Measurements from ENCODE around the gene SGPP2. TPM values are rescaled to one million over a fixed set of nuclear protein-coding genes. Genes with fewer than 3 reads are reported as not detected.

Gene SGPP2
- total RNA-seq, 1 donor from 2014 or later, result not detected

DNA sequence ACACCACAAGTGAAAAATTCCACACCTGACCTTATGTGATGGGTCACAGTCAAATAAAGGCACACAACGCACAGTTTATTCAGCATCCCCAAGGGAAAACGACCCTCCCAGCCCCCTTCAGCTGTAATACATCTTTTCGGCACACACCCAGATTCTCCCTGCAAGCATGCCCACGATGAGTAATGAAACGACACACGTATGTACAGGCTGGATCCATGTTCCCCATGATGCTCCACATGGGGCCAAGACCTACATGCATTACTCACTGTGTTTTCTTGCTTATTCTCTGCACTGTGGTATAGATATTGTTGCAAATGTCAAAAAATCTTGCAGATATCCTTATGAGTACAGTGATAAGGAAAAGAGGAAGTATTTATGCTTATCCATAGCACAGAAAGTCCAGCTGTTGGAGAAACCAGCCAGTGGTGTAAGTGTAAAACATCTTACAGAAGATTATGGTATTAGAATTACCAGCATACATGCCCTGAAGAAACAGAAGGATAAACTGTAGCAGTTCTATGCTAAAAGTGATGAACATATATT, 32.5 kb upstream of the SGPP2 start:
- H3K36me3 Mint-ChIP-seq (ENCODE audit: low read depth), result no peaks in the 10 kb centered on the region
- peaks cover 3% of the 10 kb centered on the region for H3K9me3 Mint-ChIP-seq
- DNase-seq (ENCODE audit: low read depth, low spot score), result no peak
- peaks cover 13% of the 10 kb centered on the region for H3K27me3 Mint-ChIP-seq (ENCODE audit: low read depth)
- no peaks in the 10 kb centered on the region for H3K4me1 Mint-ChIP-seq
- no peak overlapping the region for H3K27ac Mint-ChIP-seq (ENCODE audit: unreplicated experiment)
- TF ChIP-seq, protein P1, sequence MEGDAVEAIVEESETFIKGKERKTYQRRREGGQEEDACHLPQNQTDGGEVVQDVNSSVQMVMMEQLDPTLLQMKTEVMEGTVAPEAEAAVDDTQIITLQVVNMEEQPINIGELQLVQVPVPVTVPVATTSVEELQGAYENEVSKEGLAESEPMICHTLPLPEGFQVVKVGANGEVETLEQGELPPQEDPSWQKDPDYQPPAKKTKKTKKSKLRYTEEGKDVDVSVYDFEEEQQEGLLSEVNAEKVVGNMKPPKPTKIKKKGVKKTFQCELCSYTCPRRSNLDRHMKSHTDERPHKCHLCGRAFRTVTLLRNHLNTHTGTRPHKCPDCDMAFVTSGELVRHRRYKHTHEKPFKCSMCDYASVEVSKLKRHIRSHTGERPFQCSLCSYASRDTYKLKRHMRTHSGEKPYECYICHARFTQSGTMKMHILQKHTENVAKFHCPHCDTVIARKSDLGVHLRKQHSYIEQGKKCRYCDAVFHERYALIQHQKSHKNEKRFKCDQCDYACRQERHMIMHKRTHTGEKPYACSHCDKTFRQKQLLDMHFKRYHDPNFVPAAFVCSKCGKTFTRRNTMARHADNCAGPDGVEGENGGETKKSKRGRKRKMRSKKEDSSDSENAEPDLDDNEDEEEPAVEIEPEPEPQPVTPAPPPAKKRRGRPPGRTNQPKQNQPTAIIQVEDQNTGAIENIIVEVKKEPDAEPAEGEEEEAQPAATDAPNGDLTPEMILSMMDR (conservative IDR thresholded peaks at IDR 0.05), result no peak
- no peak overlapping the region for H3K4me3 Mint-ChIP-seq

DNA sequence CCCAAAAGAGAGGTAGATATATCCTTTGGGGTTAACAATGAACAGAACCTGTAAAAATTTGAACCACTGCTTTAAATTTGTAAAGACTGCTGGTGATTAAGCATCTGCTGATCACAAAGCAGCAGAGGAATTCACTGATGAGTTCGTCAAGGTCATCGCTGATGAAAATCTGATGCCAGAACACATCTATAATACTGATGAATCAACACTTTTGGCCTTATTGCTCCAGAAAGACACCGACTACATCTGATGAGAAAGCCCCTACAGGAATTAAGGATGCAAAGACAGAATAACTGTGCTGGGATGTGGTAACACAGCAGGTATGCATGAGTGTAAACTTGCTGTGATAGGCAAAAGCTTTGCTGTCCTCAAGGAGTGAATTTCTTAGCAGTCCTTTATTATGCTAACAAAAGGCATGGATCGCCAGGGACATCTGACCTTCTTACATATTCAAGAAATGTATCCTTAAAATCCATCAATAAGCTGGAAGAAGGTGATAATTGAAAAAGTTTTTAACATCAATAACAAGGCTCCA, 30.5 kb upstream of the SGPP2 start:
- Mint-ChIP-seq H3K9me3 (peaks cover 5% of the 10 kb centered on the region), H3K27me3 (ENCODE audit: low read depth) (peaks cover under 1% of the 10 kb centered on the region), H3K27ac (ENCODE audit: unreplicated experiment) (no peak overlapping the region), H3K36me3 (ENCODE audit: low read depth) (no peaks in the 10 kb centered on the region), H3K4me3 (no peak overlapping the region), H3K4me1 (no peaks in the 10 kb centered on the region)
- DNase-seq (ENCODE audit: low read depth, low spot score), result no peak
- TF ChIP-seq, protein P1 (conservative IDR thresholded peaks at IDR 0.05), result no peak

- Mint-ChIP-seq H3K4me3 (no peak overlapping the region), H3K36me3 (ENCODE audit: low read depth) (no peaks in the 10 kb centered on the region), H3K4me1 (no peaks in the 10 kb centered on the region), H3K27ac (ENCODE audit: unreplicated experiment) (no peak overlapping the region), H3K9me3 (peaks cover 5% of the 10 kb centered on the region), H3K27me3 (ENCODE audit: low read depth) (no peaks in the 10 kb centered on the region)
- DNase-seq (ENCODE audit: low read depth, low spot score), result no peak
- TF ChIP-seq, protein P1 (conservative IDR thresholded peaks at IDR 0.05), result no peak
Observed at GRCh38 chr2:222398446-222398885, 25.9 kb upstream of the SGPP2 start.

- H3K27me3 Mint-ChIP-seq (ENCODE audit: low read depth), result no peaks in the 10 kb centered on the region
- H3K4me3 Mint-ChIP-seq, result no peak overlapping the region
- no peaks in the 10 kb centered on the region for H3K36me3 Mint-ChIP-seq (ENCODE audit: low read depth)
- DNase-seq (ENCODE audit: low read depth, low spot score), result no peak
- TF ChIP-seq, protein P1 (conservative IDR thresholded peaks at IDR 0.05), result no peak
- H3K4me1 Mint-ChIP-seq, result no peaks in the 10 kb centered on the region
- peaks cover 5% of the 10 kb centered on the region for H3K9me3 Mint-ChIP-seq
- no peak overlapping the region for H3K27ac Mint-ChIP-seq (ENCODE audit: unreplicated experiment)
Observed at GRCh38 chr2:222399038-222399783, 25.1 kb upstream of the SGPP2 start.

- Mint-ChIP-seq H3K4me3 (no peak overlapping the region), H3K9me3 (peaks cover 4% of the 10 kb centered on the region), H3K36me3 (ENCODE audit: low read depth) (no peaks in the 10 kb centered on the region), H3K27me3 (ENCODE audit: low read depth) (no peaks in the 10 kb centered on the region), H3K27ac (ENCODE audit: unreplicated experiment) (no peak overlapping the region), H3K4me1 (no peaks in the 10 kb centered on the region)
- no peak for DNase-seq (ENCODE audit: low read depth, low spot score)
- TF ChIP-seq, protein P1 (conservative IDR thresholded peaks at IDR 0.05), result no peak
Observed at GRCh38 chr2:222404151-222404905, 20.0 kb upstream of the SGPP2 start.
